Thyroid gland (tissue), 4 donors: ENCODE data around the gene PPM1H. TPM values are rescaled to one million over a fixed set of nuclear protein-coding genes. Genes with fewer than 3 reads are reported as not detected.

Experiments
- DNase-seq, 2 donors: peaks; one replicate each; pipeline ENCODE4 v3.0.0-alpha.2; 2019
- H3K27ac ChIP-seq, 3 donors: fragments of 200-600 bp; sonication (generic); 1 replicate in 2 of 3; 2 replicates in 1 of 3; pipeline ENCODE4 v1.5.1; 2016 to 2019; ENCODE audit warnings: mild to moderate bottlenecking in 1 of 3, moderate library complexity in 1 of 3
- H3K27me3 ChIP-seq: fragments of 200-600 bp; sonication (generic); one replicate; pipeline ENCODE4 v1.5.1; 2019
- H3K36me3 ChIP-seq, 2 donors: fragments of 200-600 bp; sonication (generic); one replicate each; pipeline ENCODE4 v1.5.1; 2016 to 2019
- H3K4me1 ChIP-seq, 2 donors: fragments of 200-600 bp; sonication (generic); one replicate each; pipeline ENCODE4 v1.5.1; 2017 to 2019
- H3K4me3 ChIP-seq, 3 donors: fragments of 200-600 bp; sonication (generic); replicated peaks in 1 of 3; 1 replicate in 2 of 3; 2 replicates in 1 of 3; pipeline ENCODE4 v1.5.1; 2016; ENCODE audit warnings: mild to moderate bottlenecking in 1 of 3
- H3K9me3 ChIP-seq: fragments of 200-600 bp; sonication (generic); one replicate; pipeline ENCODE4 v1.5.1; 2017
- POLR2A ChIP-seq, 2 donors: fragments of 450-650 bp; IDR thresholded peaks; one replicate each; pipeline ENCODE4 v1.6.1; 2017; ENCODE audit warnings: antibody characterized with exemption in 2 of 2, mild to moderate bottlenecking in 2 of 2, moderate library complexity in 1 of 2
- WGBS, 2 donors: methylation state at CpG; one replicate each; pipeline ENCODE4 v1.1.5; 2017; 5-methylcytosine and 5-hydroxymethylcytosine counted together
- intact Hi-C: fragments of 100-400 bp; cut with DNase I; formaldehyde crosslinking; loops from one replicate; pipeline ENCODE4 v1.15.1; 2023
- total RNA-seq, 4 donors: library from RNA; depleted of rRNA; stranded (reverse); fragments of >200 nt; gene quantifications; one replicate each; pipeline ENCODE4 v1.2.3, GENCODE V29; 2016
- TF ChIP-seq, protein P1 (sequence below), 6 experiments: fragments of 200-600 bp in 3 of 6; fragments of 450-650 bp in 3 of 6; sonication (generic) in 3 of 6; IDR thresholded peaks; one replicate each; pipeline ENCODE4 v1.5.1; 2016 to 2019; ENCODE audit warnings: antibody characterized with exemption in 6 of 6, mild to moderate bottlenecking in 2 of 6, inconsistent platforms in 1 of 6, moderate library complexity in 1 of 6

PPM1H gene
- total RNA-seq, 4 donors from 2014 or later = 3.9 to 12.7 (median 9.0) TPM

- no peaks in the 10 kb centered on the region for H3K9me3 ChIP-seq
- intact Hi-C loops = no loop called here
- no peak for TF ChIP-seq POLR2A (IDR thresholded peaks at IDR 0.05)
- TF ChIP-seq, protein P1, sequence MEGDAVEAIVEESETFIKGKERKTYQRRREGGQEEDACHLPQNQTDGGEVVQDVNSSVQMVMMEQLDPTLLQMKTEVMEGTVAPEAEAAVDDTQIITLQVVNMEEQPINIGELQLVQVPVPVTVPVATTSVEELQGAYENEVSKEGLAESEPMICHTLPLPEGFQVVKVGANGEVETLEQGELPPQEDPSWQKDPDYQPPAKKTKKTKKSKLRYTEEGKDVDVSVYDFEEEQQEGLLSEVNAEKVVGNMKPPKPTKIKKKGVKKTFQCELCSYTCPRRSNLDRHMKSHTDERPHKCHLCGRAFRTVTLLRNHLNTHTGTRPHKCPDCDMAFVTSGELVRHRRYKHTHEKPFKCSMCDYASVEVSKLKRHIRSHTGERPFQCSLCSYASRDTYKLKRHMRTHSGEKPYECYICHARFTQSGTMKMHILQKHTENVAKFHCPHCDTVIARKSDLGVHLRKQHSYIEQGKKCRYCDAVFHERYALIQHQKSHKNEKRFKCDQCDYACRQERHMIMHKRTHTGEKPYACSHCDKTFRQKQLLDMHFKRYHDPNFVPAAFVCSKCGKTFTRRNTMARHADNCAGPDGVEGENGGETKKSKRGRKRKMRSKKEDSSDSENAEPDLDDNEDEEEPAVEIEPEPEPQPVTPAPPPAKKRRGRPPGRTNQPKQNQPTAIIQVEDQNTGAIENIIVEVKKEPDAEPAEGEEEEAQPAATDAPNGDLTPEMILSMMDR (IDR thresholded peaks at IDR 0.05) = no peak
- DNase-seq = no peak
- H3K4me1 ChIP-seq = peaks cover 46 to 55% of the 10 kb centered on the region in 2 donors
- H3K36me3 ChIP-seq = no peaks in the 10 kb centered on the region
- H3K27me3 ChIP-seq = no peaks in the 10 kb centered on the region
- H3K27ac ChIP-seq = no peak overlapping the region
- H3K4me3 ChIP-seq = no peak overlapping the region
- 81% methylated on average over 5 of the region's 5 CpGs for WGBS, 2 donors
Observed at GRCh38 chr12:62701492-62701891, 233.5 kb downstream of the PPM1H start.

GRCh38 chr12:62700091-62700880 lies 234.7 kb downstream of the PPM1H start:
- WGBS, 2 donors = 95 to 96% methylated on average over 5 of the region's 5 CpGs
- H3K4me3 ChIP-seq = no peak overlapping the region
- H3K4me1 ChIP-seq = peaks cover 46 to 59% of the 10 kb centered on the region in 2 donors
- intact Hi-C loops = no loop called here
- no peaks in the 10 kb centered on the region for H3K27me3 ChIP-seq
- DNase-seq = no peak
- no peak overlapping the region for H3K27ac ChIP-seq
- no peaks in the 10 kb centered on the region for H3K9me3 ChIP-seq
- H3K36me3 ChIP-seq = no peaks in the 10 kb centered on the region
- no peak for TF ChIP-seq POLR2A (IDR thresholded peaks at IDR 0.05)
- TF ChIP-seq, protein P1 (IDR thresholded peaks at IDR 0.05) = no peak

- H3K4me1 ChIP-seq = peaks cover 38 to 55% of the 10 kb centered on the region in 2 donors
- no peaks in the 10 kb centered on the region for H3K9me3 ChIP-seq
- intact Hi-C loops = no loop called here
- TF ChIP-seq, protein P1 (IDR thresholded peaks at IDR 0.05) = no peak
- no peak for TF ChIP-seq POLR2A (IDR thresholded peaks at IDR 0.05)
- no peak for DNase-seq
- H3K27ac ChIP-seq = peak overlapping the region; percentile 48 to 76 (median 66)
- no peak overlapping the region for H3K4me3 ChIP-seq
- no peaks in the 10 kb centered on the region for H3K36me3 ChIP-seq
- no peaks in the 10 kb centered on the region for H3K27me3 ChIP-seq
Observed at GRCh38 chr12:62698701-62699101, 236.2 kb downstream of the PPM1H start.

- Histone ChIP-seq H3K4me3 (no peak overlapping the region), H3K27me3 (no peaks in the 10 kb centered on the region), H3K9me3 (no peaks in the 10 kb centered on the region), H3K4me1 (peaks cover 30 to 47% of the 10 kb centered on the region in 2 donors), H3K36me3 (no peaks in the 10 kb centered on the region), H3K27ac (peak overlapping the region; percentile 48 to 76 (median 66))
- intact Hi-C loops = no loop called here
- 44 to 60% methylated on average over 1 of the region's 1 CpG for WGBS, 2 donors
- no peak for DNase-seq
- no peak for TF ChIP-seq POLR2A (IDR thresholded peaks at IDR 0.05)
- TF ChIP-seq, protein P1 (IDR thresholded peaks at IDR 0.05) = no peak
Observed at GRCh38 chr12:62697893-62698292, 237.1 kb downstream of the PPM1H start.

DNA sequence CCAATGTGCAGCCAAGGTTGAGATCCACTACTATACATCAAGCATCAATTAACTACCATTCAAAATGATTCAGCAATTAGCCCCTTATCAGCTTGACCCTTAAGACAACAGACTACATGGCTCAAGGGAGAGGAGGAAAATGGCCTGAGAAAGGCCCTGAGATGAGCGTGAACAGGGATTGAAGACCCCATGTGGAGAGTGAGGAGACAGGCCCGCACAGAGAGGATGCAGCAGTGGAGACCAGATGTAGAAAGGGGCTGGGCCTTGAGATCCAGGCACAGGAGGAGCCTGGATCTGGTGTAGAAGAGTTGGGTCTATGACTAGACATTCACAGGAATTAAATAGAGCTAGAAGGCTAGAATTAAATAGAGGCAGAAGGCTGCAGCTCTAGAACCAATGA lies 239.3 kb downstream of the PPM1H start:
- no peak for DNase-seq
- Histone ChIP-seq H3K9me3 (no peaks in the 10 kb centered on the region), H3K4me3 (no peak overlapping the region), H3K27me3 (no peaks in the 10 kb centered on the region), H3K4me1 (peaks cover 17 to 28% of the 10 kb centered on the region in 2 donors), H3K36me3 (no peaks in the 10 kb centered on the region), H3K27ac (no peak overlapping the region)
- intact Hi-C loops = no loop called here
- 93 to 98% methylated on average over 2 of the region's 2 CpGs for WGBS, 2 donors
- no peak for TF ChIP-seq POLR2A (IDR thresholded peaks at IDR 0.05)
- TF ChIP-seq, protein P1 (IDR thresholded peaks at IDR 0.05) = no peak
